HepG2 (cell line): ENCODE measurements around the gene HRH3. TPM values are rescaled to one million over a fixed set of nuclear protein-coding genes. Genes with fewer than 3 reads are reported as not detected.

Experiments
- CREB3 ChIP-seq: sonication (generic); formaldehyde crosslinking; IDR thresholded peaks from 2 replicates; pipeline ENCODE4 v1.5.0; 2020; ENCODE audit warnings: missing genetic modification reagents
- GTF2F1 ChIP-seq: fragments of 150-350 bp; IDR thresholded peaks from 2 replicates; pipeline ENCODE4 v1.6.1; 2014; ENCODE audit warnings: low read length
- LBX2 ChIP-seq: sonication (generic); formaldehyde crosslinking; IDR thresholded peaks from 2 replicates; pipeline ENCODE4 v1.5.0; 2020; ENCODE audit warnings: missing genetic modification reagents, mild to moderate bottlenecking, borderline replicate concordance
- LRRFIP1 ChIP-seq: sonication (generic); formaldehyde crosslinking; conservative IDR thresholded peaks from 2 replicates; pipeline ENCODE4 v1.4.0; 2020; ENCODE audit warnings: missing genetic modification reagents
- RFX3 ChIP-seq: IDR thresholded peaks from 2 replicates; pipeline ENCODE4 v1.6.1; 2016; ENCODE audit warnings: missing biosample characterization, missing genetic modification reagents
- RNF2 ChIP-seq: fragments of 450-650 bp; conservative IDR thresholded peaks from 2 replicates; pipeline ENCODE4 v1.6.1; 2016; ENCODE audit warnings: low read depth
- SMAD3 ChIP-seq: sonication (generic); formaldehyde crosslinking; IDR thresholded peaks from 2 replicates; pipeline ENCODE4 v1.4.0; 2020; ENCODE audit warnings: missing genetic modification reagents
- SMC3 ChIP-seq: IDR thresholded peaks from 2 replicates; pipeline ENCODE4 v1.6.1; 2011; ENCODE audit warnings: low read length, improper control_type of control experiment
- SRF ChIP-seq: IDR thresholded peaks from 2 replicates; pipeline ENCODE4 v1.6.1; 2011; ENCODE audit warnings: mild to moderate bottlenecking, low read depth, low read length, moderate library complexity
- TCF7L2 ChIP-seq: IDR thresholded peaks from 2 replicates; pipeline ENCODE4 v1.6.1; 2011; ENCODE audit warnings: mild to moderate bottlenecking, low read depth, low read length, moderate library complexity
- TFDP1 ChIP-seq: IDR thresholded peaks from 2 replicates; pipeline ENCODE4 v1.6.1; 2016; ENCODE audit warnings: missing compliant biosample characterization, missing genetic modification reagents, borderline replicate concordance
- ZNF180 ChIP-seq: sonication (generic); formaldehyde crosslinking; IDR thresholded peaks from 2 replicates; pipeline ENCODE4 v1.4.0; 2020; ENCODE audit warnings: low read depth, missing genetic modification reagents, borderline replicate concordance
- ZNF234 ChIP-seq: sonication (generic); formaldehyde crosslinking; conservative IDR thresholded peaks from 2 replicates; pipeline ENCODE4 v1.5.1; 2020; ENCODE audit warnings: mild to moderate bottlenecking, missing genetic modification reagents
- ZNF280B ChIP-seq: sonication (generic); formaldehyde crosslinking; IDR thresholded peaks from 2 replicates; pipeline ENCODE4 v1.5.0; 2020; ENCODE audit warnings: missing genetic modification reagents, mild to moderate bottlenecking, borderline replicate concordance
- ZNF280D ChIP-seq: sonication (generic); formaldehyde crosslinking; IDR thresholded peaks from 2 replicates; pipeline ENCODE4 v1.5.1; 2020; ENCODE audit warnings: mild to moderate bottlenecking, missing genetic modification reagents
- ZNF644 ChIP-seq: IDR thresholded peaks from 2 replicates; pipeline ENCODE4 v1.6.1; 2016; ENCODE audit warnings: low read depth
- ZNF652 ChIP-seq: IDR thresholded peaks from 2 replicates; pipeline ENCODE4 v1.6.1; 2016; ENCODE audit warnings: low read depth, borderline replicate concordance
- ZNF709 ChIP-seq: sonication (generic); formaldehyde crosslinking; IDR thresholded peaks from 2 replicates; pipeline ENCODE4 v1.5.0; 2020; ENCODE audit warnings: mild to moderate bottlenecking, missing genetic modification reagents
- ZNF883 ChIP-seq: sonication (generic); formaldehyde crosslinking; IDR thresholded peaks from 2 replicates; pipeline ENCODE4 v1.5.1; 2020; ENCODE audit warnings: mild to moderate bottlenecking, missing genetic modification reagents; ENCODE audit errors: not compliant biosample characterization
- polyA plus RNA-seq, 8 experiments: library from polyadenylated mRNA; depleted of rRNA in 3 of 8; stranded (reverse) in 7 of 8; unstranded in 1 of 8; fragments of >200 nt; fragmentation: Illumina TruSeq in 4 of 8; extraction: Trizol in 4 of 8; gene quantifications; 2 replicates each; pipeline versions ENCODE4 v1.2.1 to v1.2.3, GENCODE V29; 2011 to 2016; ENCODE audit warnings: low read depth in 4 of 8, missing spikeins in 1 of 8, mixed read lengths in 1 of 8; ENCODE audit not compliant: insufficient read depth in 1 of 8
- total RNA-seq, 5 experiments: library from RNA; depleted of rRNA; stranded (reverse); fragments of >200 nt; fragmentation: Illumina TruSeq; extraction: Trizol; gene quantifications; 2 replicates each; pipeline ENCODE4 v1.2.3, GENCODE V29; 2016; ENCODE audit warnings: low read depth in 1 of 5

The HRH3 gene
- total and polyA plus RNA-seq, 2 of the 13 experiments (the other 11 are each of a cell fraction or from before 2014, with no cell fraction given), result 0.18 TPM; not detected in 1

- TF ChIP-seq ZNF280D (peak; percentile 99), RFX3 (CRISPR knock-in tag) (peak; percentile 55), GTF2F1 (no peak; the same call in 1 of the 2 replicates), ZNF280B (CRISPR knock-in tag) (peak; percentile 98), RNF2 (peak; percentile 97), ZNF709 (CRISPR knock-in tag) (peak; percentile 94), ZNF644 (CRISPR knock-in tag) (no peak), SMAD3 (CRISPR knock-in tag) (peak; percentile 96; the same call in 1 of the 2 replicates), TCF7L2 (no peak), ZNF652 (CRISPR knock-in tag) (0 out of 2 replicates have a peak, but pooled peaks have one; percentile 54), LRRFIP1 (CRISPR knock-in tag) (no peak), CREB3 (CRISPR knock-in tag) (peak; percentile 94), ZNF883 (CRISPR knock-in tag) (peak; percentile 98), SRF (peak; percentile 82), TFDP1 (peak; percentile 83), ZNF180 (peak; percentile 96; the same call in 1 of the 2 replicates), LBX2 (CRISPR knock-in tag) (no peak; the same call in none of the 2 replicates), ZNF234 (CRISPR knock-in tag) (peak; percentile 99), SMC3 (peak; percentile 8; the same call in 1 of the 2 replicates)
Observed at GRCh38 chr20:62182469-62183425, 37.3 kb downstream of the HRH3 start, which contains the start of gene MTG2 (continued).
